GM18519 (cell line): Measurements from ENCODE around the gene HTR3E.
"Not testable (repeated sequence)": the region's sequence is repeated elsewhere in the genome, so short reads cannot be mapped to it uniquely, and the experiment has no call there.

Experiments
- ATAC-seq: cut with Tn5 transposase; IDR thresholded peaks from one replicate; pipeline ENCODE4 v1.9.1; 2021; ENCODE audit warnings: mild to moderate bottlenecking, moderate library complexity; ENCODE audit not compliant: unreplicated experiment, low FRiP score

The HTR3E gene

GRCh38 chr3:184096811-184097383 is at the start of gene HTR3E:
Gene HTR3E, plus strand, starts transcription at chr3:184097064. Its CDS starts 466 bp downstream, at chr3:184097530.
- ATAC-seq = no peak

GRCh38 chr3:184050217-184050847 is 46.5 kb upstream of the HTR3E start:
- no peak for ATAC-seq

- ATAC-seq = no peak
Observed at GRCh38 chr3:184052767-184053166, 44.1 kb upstream of the HTR3E start, which contains the start of gene HTR3C. Gene HTR3C, plus strand, starts transcription at chr3:184053047. Its CDS starts 34 bp downstream, at chr3:184053081.

GRCh38 chr3:184058029-184058428 is 38.8 kb upstream of the HTR3E start:
- no peak for ATAC-seq

- ATAC-seq = no peak
Observed at GRCh38 chr3:184059424-184059823, 37.4 kb upstream of the HTR3E start.

- ATAC-seq = no peak
Observed at GRCh38 chr3:184062637-184063036, 34.2 kb upstream of the HTR3E start.

- no peak for ATAC-seq
Observed at GRCh38 chr3:184066211-184066610, 30.7 kb upstream of the HTR3E start.

GRCh38 chr3:184067573-184068055 is 29.2 kb upstream of the HTR3E start:
- ATAC-seq = no peak

GRCh38 chr3:184068344-184068743 is 28.5 kb upstream of the HTR3E start:
- ATAC-seq = no peak

GRCh38 chr3:184071142-184071541 is 25.7 kb upstream of the HTR3E start:
- ATAC-seq = not testable (repeated sequence)

GRCh38 chr3:184073621-184074020 is 23.2 kb upstream of the HTR3E start:
- no peak for ATAC-seq

GRCh38 chr3:184075901-184076300 is 21.0 kb upstream of the HTR3E start:
- no peak for ATAC-seq

GRCh38 chr3:184077881-184078280 is 19.0 kb upstream of the HTR3E start:
- no peak for ATAC-seq

GRCh38 chr3:184078851-184079250 is 18.0 kb upstream of the HTR3E start:
- ATAC-seq = no peak

- ATAC-seq = no peak
Observed at GRCh38 chr3:184081116-184081830, 15.6 kb upstream of the HTR3E start.

- ATAC-seq = no peak
Observed at GRCh38 chr3:184082034-184082433, 14.8 kb upstream of the HTR3E start.

GRCh38 chr3:184082465-184082864 is 14.4 kb upstream of the HTR3E start:
- ATAC-seq = no peak

- no peak for ATAC-seq
Observed at GRCh38 chr3:184085389-184085852, 11.4 kb upstream of the HTR3E start.

GRCh38 chr3:184092199-184092598 is 4.7 kb upstream of the HTR3E start:
- no peak for ATAC-seq

GRCh38 chr3:184097556-184097955 is 692 bp downstream of the HTR3E start:
- no peak for ATAC-seq
